ENCODE data around the gene MGAT4B.

The MGAT4B gene

DNA sequence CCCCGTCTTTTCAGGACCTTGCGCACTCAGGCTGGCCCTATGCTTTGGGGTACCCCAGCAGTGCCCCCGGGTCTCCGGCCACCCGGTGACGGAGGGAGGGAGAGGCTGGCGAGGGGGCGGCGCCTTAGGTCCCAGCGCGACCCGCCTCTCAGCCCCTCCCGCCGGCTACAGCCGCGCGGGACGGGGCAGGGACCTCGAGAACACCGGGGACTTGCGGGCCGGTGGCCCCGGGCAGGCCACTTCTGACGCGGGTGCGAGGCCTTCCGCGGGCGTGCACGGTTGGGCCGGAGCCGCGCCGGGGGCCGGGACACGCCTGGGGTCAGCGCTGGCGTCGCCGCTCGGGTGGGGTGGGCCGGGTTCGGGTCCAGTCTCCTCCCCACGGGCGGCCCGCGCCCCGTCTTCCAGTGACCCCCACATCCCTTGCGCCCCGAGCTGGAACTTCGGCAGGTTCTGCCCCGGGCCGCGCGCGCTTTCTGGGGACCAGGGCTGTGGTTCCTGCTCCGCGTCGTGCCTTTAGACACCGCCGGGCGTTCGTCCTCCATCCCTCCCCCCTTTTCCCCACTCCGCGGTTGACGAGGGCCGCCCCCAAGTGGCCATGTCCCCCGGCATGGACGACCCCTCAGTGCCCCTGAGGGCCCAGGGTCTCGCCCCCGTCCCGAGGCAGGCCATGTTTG lies 10.3 kb upstream of the MGAT4B start:
- TF ChIP-seq CTCF (conservative IDR thresholded peaks at IDR 0.05; ENCODE audit: low read depth, low read length), result no peak
- peak overlapping the region; percentile 41 for H3K4me3 ChIP-seq (ENCODE audit: low read length)

DNA sequence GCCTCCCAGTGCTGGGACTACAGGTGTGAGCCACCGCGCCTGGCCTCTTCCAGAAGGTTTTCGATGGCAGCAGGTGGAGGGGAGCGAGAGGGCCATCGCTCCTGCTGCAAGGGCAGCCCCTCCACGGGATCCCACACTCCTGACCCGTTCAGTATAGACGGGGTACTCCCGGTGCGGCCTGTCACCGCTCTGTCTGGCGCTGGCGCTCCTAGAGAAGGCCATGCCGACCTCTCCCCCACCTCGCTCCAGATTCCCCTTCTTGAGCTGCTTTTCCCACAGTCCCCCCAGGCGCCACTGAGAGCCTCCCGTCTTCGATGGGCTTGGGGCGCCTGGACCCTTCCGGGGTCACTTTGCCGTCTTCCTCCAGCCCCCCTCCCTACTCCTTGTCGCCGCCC lies 9.7 kb upstream of the MGAT4B start:
- H3K4me3 ChIP-seq (ENCODE audit: low read length), result peak overlapping the region; percentile 41
- no peak for TF ChIP-seq CTCF (conservative IDR thresholded peaks at IDR 0.05; ENCODE audit: low read depth, low read length)
- no peak for DNase-seq (ENCODE audit: low read depth)

More for the DNA sequence above, 10.3 kb upstream of the MGAT4B start:
- no peak for DNase-seq (ENCODE audit: low read depth)

GRCh38 chr5:179815491-179816249 lies 9.0 kb upstream of the MGAT4B start:
- DNase-seq (ENCODE audit: low read depth), result no peak
- no peak overlapping the region for H3K4me3 ChIP-seq (ENCODE audit: low read length)
- TF ChIP-seq CTCF (conservative IDR thresholded peaks at IDR 0.05; ENCODE audit: low read depth, low read length), result no peak

GRCh38 chr5:179814090-179814489 lies 7.4 kb upstream of the MGAT4B start:
- no peak overlapping the region for H3K4me3 ChIP-seq (ENCODE audit: low read length)
- DNase-seq (ENCODE audit: low read depth), result no peak
- no peak for TF ChIP-seq CTCF (conservative IDR thresholded peaks at IDR 0.05; ENCODE audit: low read depth, low read length)

DNA sequence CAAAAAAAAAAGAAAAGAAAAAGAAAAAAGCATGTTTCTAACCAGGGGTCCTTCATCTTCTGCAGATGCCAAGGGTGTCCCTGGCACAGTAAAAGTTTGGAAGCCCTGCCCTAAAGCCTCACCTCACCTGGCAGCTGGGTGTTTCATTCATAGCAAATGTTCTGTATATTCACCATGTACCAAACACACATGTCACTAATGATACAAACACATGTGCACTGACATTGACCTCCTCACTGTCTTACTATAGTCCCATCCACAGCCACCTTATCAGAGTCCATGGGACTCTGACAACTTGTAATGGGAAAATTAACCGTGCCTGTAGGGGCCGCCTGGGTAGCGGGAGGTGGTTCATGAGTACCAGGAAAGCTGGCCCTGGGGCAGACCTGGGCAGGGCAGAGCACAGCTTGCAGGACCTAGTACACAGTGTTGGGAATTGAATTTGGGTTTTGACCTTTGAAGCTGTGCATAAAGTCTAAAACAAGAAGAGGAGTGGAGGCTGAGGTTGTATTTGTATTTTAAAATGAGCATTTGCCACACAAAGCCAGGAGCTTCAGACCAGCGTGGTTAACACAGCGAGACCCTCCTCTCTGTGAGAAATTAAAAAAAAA lies 6.4 kb upstream of the MGAT4B start:
- H3K4me3 ChIP-seq (ENCODE audit: low read length), result no peak overlapping the region
- DNase-seq (ENCODE audit: low read depth), result no peak
- no peak for TF ChIP-seq CTCF (conservative IDR thresholded peaks at IDR 0.05; ENCODE audit: low read depth, low read length)

DNA sequence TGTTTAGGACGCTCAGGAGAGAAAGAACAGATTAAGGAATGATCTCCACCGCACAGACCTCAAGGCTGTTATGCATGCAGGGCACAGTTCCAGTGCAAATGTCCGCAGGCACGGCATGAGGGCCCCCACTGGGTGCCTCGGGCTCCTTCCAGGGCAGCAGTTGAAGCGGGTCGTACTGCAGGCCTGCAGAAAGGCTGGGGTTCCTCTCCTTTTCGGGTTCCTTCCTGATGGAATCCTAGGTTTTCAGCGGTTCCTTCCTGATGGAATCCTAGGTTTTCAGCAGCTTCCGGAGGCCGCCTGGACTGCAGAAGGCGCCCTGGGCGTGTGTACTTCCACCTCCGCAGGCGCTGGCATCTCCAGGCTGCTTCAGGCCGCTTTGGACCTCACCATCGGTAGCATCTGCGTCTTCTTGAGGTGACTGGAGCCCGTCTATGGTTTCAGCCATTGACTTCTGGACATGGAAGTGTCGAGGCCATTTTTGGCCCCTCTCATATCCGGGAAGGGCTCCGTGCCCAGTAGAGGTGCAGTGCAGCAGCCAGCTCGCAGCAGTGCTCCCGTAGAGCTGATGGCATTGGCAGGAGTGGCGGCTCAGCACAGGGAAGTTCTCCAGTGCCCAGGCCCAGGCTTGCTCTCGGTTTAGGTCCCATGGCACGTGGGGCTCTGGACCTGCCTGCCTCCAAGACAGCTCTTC lies 5.6 kb upstream of the MGAT4B start:
- DNase-seq (ENCODE audit: low read depth), result no peak
- no peak overlapping the region for H3K4me3 ChIP-seq (ENCODE audit: low read length)
- TF ChIP-seq CTCF (conservative IDR thresholded peaks at IDR 0.05; ENCODE audit: low read depth, low read length), result no peak

All from retinal pigment epithelial cell (primary cell).